GM11168 (cell line): ENCODE measurements around the gene ETNK1.

Source experiments
- in situ Hi-C: fragments of 300-500 bp; cut with MboI; formaldehyde crosslinking; loops from one replicate; pipeline ENCODE4 v1.12.0; 2022; ENCODE audit warnings: low sequenced_read_pairs; ENCODE audit not compliant: unreplicated experiment

The ETNK1 gene

GRCh38 chr12:22631863-22632463, 7.0 kb downstream of the ETNK1 start:
- in situ Hi-C loops, result no loop called here

- in situ Hi-C loops, result no loop called here
These were observed 9.9 kb downstream of the ETNK1 start for GRCh38 chr12:22634883-22635282.

DNA sequence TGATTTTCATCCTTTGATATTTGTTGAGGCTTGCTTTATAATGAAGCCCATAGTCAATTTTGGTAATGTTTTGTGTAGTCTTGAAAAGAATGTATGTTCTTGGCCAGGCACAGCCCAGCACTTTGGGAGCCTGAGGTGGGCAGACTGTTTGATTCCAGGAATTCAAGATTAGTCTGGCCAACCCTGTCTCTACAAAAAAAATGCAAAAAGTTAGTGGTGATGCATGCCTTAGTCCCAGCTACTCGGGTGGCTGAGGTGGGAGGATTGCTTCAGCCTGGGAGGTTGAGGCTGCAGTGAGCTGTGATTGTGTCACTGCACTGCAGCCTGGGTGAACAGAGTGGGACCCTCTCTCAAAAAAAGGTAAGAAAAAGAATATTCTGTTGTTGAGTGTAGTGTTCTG, 10.8 kb downstream of the ETNK1 start:
- in situ Hi-C loops, result no loop called here

DNA sequence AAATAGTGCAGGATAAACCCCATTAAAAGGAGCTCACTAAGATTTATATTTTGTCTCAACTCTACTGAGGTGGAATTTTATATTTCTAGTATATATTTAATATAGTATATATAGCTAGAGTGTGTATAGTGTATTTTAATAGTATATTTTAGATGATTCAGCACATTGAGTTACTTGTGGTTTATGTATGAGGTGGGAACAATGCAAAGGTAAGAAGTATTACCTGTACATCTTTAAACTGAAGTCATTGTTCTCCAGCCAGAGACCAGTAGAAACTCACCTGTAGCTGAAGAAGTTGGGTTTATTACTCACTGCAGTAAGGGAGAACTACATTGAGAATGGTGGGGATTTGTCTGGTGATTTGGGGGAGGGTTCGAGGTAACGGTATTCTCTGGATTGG, 15.9 kb downstream of the ETNK1 start:
- in situ Hi-C loops, result no loop called here

GRCh38 chr12:22641353-22642053, 16.5 kb downstream of the ETNK1 start:
- in situ Hi-C loops, result no loop called here

GRCh38 chr12:22648668-22649067, 23.7 kb downstream of the ETNK1 start:
- in situ Hi-C loops, result no loop called here

DNA sequence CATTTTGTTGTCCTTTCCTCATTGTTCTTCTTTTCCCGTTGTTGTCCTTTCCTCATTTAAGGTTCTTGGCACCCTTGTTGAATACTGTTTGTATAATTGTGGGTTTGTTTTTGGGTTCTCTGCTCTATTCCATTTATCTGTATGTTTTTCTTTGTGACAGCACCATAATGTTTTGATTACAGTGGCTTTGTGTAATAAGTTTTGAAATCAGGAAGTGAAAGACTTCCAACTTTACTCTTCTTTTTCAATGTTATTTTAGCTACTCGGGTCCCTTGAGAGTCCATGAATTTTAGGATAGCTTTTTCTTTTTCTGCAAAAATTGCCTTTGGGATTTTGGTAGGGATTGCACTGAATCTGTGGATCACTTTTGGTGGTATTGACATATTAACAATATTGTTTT, 28.1 kb downstream of the ETNK1 start:
- in situ Hi-C loops, result no loop called here

DNA sequence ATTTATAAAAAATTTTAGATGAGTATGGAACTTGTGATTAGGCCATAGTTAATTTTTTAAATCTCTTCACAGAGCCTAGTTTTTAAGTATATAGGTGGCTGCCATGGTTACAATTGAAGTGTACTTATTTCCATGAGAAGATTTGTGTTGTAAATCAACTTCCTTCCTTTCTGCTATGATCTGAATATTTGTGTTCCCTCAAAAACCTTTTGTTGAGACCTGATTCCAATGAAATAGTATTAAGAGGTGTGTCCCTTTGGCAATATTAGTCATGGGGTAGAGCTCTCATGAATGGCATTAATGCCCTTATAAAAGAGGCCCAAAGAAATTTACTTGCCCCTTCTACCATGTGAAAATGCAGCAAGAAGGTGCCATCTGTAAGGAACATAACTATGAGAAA, 28.8 kb downstream of the ETNK1 start:
- in situ Hi-C loops, result no loop called here

GRCh38 chr12:22656376-22656775, 31.4 kb downstream of the ETNK1 start:
- in situ Hi-C loops, result no loop called here

GRCh38 chr12:22656831-22657230, 31.9 kb downstream of the ETNK1 start:
- in situ Hi-C loops, result no loop called here

GRCh38 chr12:22657538-22657937, 32.6 kb downstream of the ETNK1 start:
- in situ Hi-C loops, result no loop called here

DNA sequence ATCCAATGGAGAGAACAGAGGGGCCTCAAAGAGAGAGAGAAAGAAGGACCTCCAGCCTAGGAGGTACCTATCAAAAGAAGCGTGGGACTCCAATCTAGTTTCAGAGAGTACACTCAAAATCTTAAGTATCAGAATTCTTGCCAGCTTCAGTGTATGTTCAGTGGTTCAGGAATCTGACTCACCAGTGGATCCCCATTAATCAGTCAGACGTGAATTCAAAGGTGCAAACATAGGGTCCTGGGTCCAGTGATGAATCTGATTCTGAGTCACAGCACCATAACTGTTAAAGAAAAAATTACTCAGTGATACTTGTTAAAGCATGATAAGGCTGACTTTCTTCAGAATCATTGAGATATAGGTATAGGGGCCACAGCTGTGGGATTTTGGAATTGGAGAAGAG, 33.2 kb downstream of the ETNK1 start:
- in situ Hi-C loops, result no loop called here

GRCh38 chr12:22662356-22662755, 37.4 kb downstream of the ETNK1 start:
- in situ Hi-C loops, result no loop called here

GRCh38 chr12:22665476-22665875, 40.5 kb downstream of the ETNK1 start:
- in situ Hi-C loops, result no loop called here

DNA sequence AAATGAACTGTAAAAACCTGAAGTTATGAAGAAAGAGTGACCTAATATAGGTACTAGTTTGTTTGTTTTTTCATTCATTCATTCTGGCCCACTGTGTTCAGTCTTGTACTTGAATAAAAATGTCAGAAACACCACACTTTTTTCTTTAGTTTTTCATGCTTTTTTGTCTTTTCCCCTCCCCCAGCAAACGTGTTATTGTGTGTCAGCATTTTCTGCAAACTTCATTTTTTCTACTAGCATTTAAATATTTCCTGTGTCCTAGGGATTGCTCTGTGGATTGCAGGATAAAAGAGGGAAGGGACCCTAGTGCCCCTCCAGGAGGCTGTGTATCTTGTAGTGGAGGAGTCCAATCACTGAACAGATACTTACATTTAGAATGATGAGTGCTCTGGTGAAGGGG, 42.2 kb downstream of the ETNK1 start:
- in situ Hi-C loops, result no loop called here

- in situ Hi-C loops, result no loop called here
These were observed 43.5 kb downstream of the ETNK1 start for GRCh38 chr12:22668441-22668840.

GRCh38 chr12:22670762-22671161, 45.8 kb downstream of the ETNK1 start:
- in situ Hi-C loops, result no loop called here

GRCh38 chr12:22672951-22673350, 48.0 kb downstream of the ETNK1 start:
- in situ Hi-C loops, result no loop called here

- in situ Hi-C loops, result no loop called here
These were observed 53.0 kb downstream of the ETNK1 start for GRCh38 chr12:22677781-22678574.

DNA sequence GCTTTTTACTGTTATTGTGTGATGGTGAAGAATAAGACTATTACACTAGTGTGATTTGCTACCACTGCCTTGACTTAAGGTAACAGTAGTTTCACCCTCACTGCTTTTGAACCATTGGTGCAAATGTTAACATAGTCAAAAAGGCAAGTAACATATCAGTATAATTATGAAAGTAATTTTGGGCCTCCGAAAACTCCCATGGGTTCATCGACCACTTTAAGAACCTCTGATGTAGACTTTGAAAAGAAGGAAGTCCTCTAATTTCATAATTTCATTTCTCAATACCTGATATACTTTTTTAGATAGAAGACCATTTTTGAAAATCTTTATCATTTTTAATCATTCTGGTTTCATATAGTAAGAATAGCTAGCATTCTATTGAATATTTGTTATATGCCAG, 57.7 kb downstream of the ETNK1 start:
- in situ Hi-C loops, result no loop called here

DNA sequence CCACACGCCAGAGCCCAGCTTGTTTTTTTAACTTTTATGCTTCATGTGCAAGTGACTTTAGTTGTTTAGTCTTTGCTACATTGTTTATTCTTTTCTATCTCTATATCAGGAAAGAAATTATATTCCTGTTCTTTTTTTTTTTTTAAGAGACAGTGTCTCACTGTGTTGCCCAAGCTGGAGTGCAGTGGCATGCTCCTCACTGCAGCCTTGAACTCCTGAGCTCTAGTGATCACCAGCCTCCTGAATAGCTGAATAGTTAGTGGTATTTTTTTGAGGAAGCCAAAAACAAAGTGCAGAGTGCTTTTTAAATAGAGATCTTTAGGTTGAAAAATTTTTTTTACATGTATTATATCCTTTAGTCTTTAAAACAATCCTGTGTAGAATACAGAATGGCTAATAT, 58.2 kb downstream of the ETNK1 start:
- in situ Hi-C loops, result no loop called here
